ENCODE results near the gene IGF2R. TPM values are rescaled to one million over a fixed set of nuclear protein-coding genes. Genes with fewer than 3 reads are reported as not detected.
A peak's percentile ranks its signal among the peaks of the same experiment; 100 is the strongest.

IGF2R gene
- total RNA-seq, 1 donor from 2014 or later, result 161 TPM

DNA sequence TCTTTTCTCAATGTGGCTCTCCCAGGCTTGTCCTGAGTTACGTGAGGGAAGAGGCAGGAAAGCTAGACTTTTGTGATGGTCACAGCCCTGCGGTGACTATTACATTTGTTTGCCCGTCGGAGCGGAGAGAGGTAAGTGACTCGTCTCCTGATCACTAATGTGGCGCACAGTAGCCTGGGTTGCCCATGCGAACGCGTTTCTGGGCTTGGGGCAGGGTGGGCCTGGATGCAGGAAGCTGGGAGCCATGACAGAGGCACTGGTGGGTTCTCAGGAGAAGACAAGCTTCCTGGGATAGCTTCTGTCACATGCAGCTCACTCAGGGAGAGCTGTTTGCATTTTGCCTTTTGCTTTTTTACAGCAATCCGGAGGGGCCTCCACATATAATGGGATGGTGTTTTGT, 60.6 kb downstream of the IGF2R start:
- H3K27me3 ChIP-seq (ENCODE audit: control insufficient read depth in 3 of 3, insufficient read depth in 3 of 3, low read length in 3 of 3), result no peaks in the 10 kb centered on the region
- peak overlapping the region; percentile 66 for H3K27ac ChIP-seq (ENCODE audit: low read depth, low read length)

GRCh38 chr6:160030103-160030502, 61.2 kb downstream of the IGF2R start:
- Histone ChIP-seq H3K36me3 (ENCODE audit: control insufficient read depth in 3 of 3, insufficient read depth in 3 of 3, low read length in 3 of 3) (peaks cover 42 to 51% (median 43%) of the 10 kb centered on the region in 3 donors), H3K4me3 (ENCODE audit: low read length in 3 of 3) (no peak overlapping the region)

More for the DNA sequence above, 60.6 kb downstream of the IGF2R start:
- H3K4me3 ChIP-seq (ENCODE audit: low read length in 3 of 3), result no peak overlapping the region
- H3K36me3 ChIP-seq (ENCODE audit: control insufficient read depth in 3 of 3, insufficient read depth in 3 of 3, low read length in 3 of 3), result peaks cover 37 to 45% (median 41%) of the 10 kb centered on the region in 3 donors
- peak overlapping the region in 1 of 3 donors; percentile 62 for H3K9ac ChIP-seq (ENCODE audit: low read depth in 1 of 3, low read length in 3 of 3)
- H3K9me3 ChIP-seq (ENCODE audit: control insufficient read depth in 3 of 3, low read length in 3 of 3), result no peaks in the 10 kb centered on the region
- peaks cover 36 to 40% (median 40%) of the 10 kb centered on the region in 3 donors for H3K4me1 ChIP-seq (ENCODE audit: control insufficient read depth in 3 of 3, insufficient read depth in 3 of 3, low read length in 3 of 3)

GRCh38 chr6:160031442-160031841, 62.6 kb downstream of the IGF2R start:
- H3K9ac ChIP-seq (ENCODE audit: low read depth in 1 of 3, low read length in 3 of 3), result no peak overlapping the region
- no peak overlapping the region for H3K4me3 ChIP-seq (ENCODE audit: low read length in 3 of 3)
- no peak overlapping the region for H3K27ac ChIP-seq (ENCODE audit: low read depth, low read length)
- H3K27me3 ChIP-seq (ENCODE audit: control insufficient read depth in 3 of 3, insufficient read depth in 3 of 3, low read length in 3 of 3), result no peaks in the 10 kb centered on the region
- peaks cover 49 to 56% (median 53%) of the 10 kb centered on the region in 3 donors for H3K4me1 ChIP-seq (ENCODE audit: control insufficient read depth in 3 of 3, insufficient read depth in 3 of 3, low read length in 3 of 3)
- peaks cover 54 to 59% (median 55%) of the 10 kb centered on the region in 3 donors for H3K36me3 ChIP-seq (ENCODE audit: control insufficient read depth in 3 of 3, insufficient read depth in 3 of 3, low read length in 3 of 3)
- H3K9me3 ChIP-seq (ENCODE audit: control insufficient read depth in 3 of 3, low read length in 3 of 3), result no peaks in the 10 kb centered on the region

More at GRCh38 chr6:160030103-160030502, 61.2 kb downstream of the IGF2R start:
- peak overlapping the region; percentile 66 for H3K27ac ChIP-seq (ENCODE audit: low read depth, low read length)
- H3K9me3 ChIP-seq (ENCODE audit: control insufficient read depth in 3 of 3, low read length in 3 of 3), result no peaks in the 10 kb centered on the region
- peaks cover 36 to 43% (median 40%) of the 10 kb centered on the region in 3 donors for H3K4me1 ChIP-seq (ENCODE audit: control insufficient read depth in 3 of 3, insufficient read depth in 3 of 3, low read length in 3 of 3)
- H3K9ac ChIP-seq (ENCODE audit: low read depth in 1 of 3, low read length in 3 of 3), result peak overlapping the region in 2 of 3 donors; percentile 19 to 24
- H3K27me3 ChIP-seq (ENCODE audit: control insufficient read depth in 3 of 3, insufficient read depth in 3 of 3, low read length in 3 of 3), result no peaks in the 10 kb centered on the region

GRCh38 chr6:160031871-160032270, 63.0 kb downstream of the IGF2R start:
- Histone ChIP-seq H3K9ac (ENCODE audit: low read depth in 1 of 3, low read length in 3 of 3) (no peak overlapping the region), H3K27me3 (ENCODE audit: control insufficient read depth in 3 of 3, insufficient read depth in 3 of 3, low read length in 3 of 3) (no peaks in the 10 kb centered on the region), H3K4me1 (ENCODE audit: control insufficient read depth in 3 of 3, insufficient read depth in 3 of 3, low read length in 3 of 3) (peaks cover 50 to 55% (median 53%) of the 10 kb centered on the region in 3 donors), H3K4me3 (ENCODE audit: low read length in 3 of 3) (no peak overlapping the region), H3K27ac (ENCODE audit: low read depth, low read length) (no peak overlapping the region), H3K36me3 (ENCODE audit: control insufficient read depth in 3 of 3, insufficient read depth in 3 of 3, low read length in 3 of 3) (peaks cover 51 to 54% (median 54%) of the 10 kb centered on the region in 3 donors), H3K9me3 (ENCODE audit: control insufficient read depth in 3 of 3, low read length in 3 of 3) (no peaks in the 10 kb centered on the region)

DNA sequence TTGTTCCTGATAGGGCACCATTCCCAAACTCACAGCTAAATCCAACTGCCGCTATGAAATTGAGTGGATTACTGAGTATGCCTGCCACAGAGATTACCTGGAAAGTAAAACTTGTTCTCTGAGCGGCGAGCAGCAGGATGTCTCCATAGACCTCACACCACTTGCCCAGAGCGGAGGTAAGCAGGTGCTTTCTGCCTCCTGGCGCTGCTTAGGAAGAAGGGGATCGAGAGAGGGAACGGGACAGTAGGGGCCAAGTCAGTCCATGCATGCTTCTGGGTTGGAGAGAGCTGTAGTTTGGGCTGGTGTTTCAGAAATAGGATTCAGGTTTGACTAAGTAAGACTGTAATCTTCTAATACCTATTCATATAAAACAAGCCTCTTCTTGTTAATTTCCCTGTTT, 63.7 kb downstream of the IGF2R start:
- Histone ChIP-seq H3K27me3 (ENCODE audit: control insufficient read depth in 3 of 3, insufficient read depth in 3 of 3, low read length in 3 of 3) (no peaks in the 10 kb centered on the region), H3K9ac (ENCODE audit: low read depth in 1 of 3, low read length in 3 of 3) (no peak overlapping the region), H3K9me3 (ENCODE audit: control insufficient read depth in 3 of 3, low read length in 3 of 3) (no peaks in the 10 kb centered on the region), H3K4me3 (ENCODE audit: low read length in 3 of 3) (no peak overlapping the region), H3K27ac (ENCODE audit: low read depth, low read length) (no peak overlapping the region), H3K36me3 (ENCODE audit: control insufficient read depth in 3 of 3, insufficient read depth in 3 of 3, low read length in 3 of 3) (peaks cover 49 to 50% (median 50%) of the 10 kb centered on the region in 3 donors), H3K4me1 (ENCODE audit: control insufficient read depth in 3 of 3, insufficient read depth in 3 of 3, low read length in 3 of 3) (peaks cover 48 to 52% (median 51%) of the 10 kb centered on the region in 3 donors)

DNA sequence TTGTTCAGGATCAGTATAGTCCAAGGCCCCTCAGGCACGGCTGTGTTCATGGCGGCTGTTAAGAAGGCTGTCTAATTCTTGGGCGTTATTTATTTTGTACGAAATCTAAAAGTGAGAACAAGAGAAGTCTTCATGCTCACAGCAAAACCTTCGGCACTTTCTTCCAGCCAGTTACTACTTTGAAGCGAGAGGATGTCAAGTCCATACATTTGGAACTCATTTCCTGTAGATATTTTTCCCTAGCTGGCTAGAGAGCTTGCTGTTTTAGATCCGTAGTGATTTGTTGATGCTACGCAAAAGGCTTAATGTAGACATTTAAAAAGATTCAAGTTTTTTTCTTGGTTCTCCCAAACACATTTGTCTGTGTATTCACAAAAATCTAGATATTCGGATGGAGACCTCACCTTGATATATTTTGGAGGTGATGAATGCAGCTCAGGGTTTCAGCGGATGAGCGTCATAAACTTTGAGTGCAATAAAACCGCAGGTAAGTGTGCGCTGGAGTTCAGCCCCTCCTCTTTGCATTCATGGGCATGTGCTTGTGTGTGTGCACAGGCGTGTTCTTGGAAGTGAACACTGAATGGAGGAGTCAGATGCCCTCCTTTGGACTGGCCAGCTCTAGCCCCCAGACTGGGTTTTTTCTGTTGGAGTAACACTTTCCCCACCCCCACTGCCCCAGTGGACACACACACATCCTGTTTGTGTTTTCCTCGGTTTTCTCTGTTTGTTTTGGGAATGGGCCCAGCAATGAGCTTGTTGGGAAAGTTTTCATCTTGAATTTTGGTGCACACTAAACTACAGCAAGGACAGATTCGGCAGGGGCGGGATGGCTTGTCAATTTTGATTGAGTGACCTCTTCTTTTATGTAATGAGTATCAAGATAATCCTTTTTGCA, 65.4 kb downstream of the IGF2R start:
- no peak overlapping the region for H3K9ac ChIP-seq (ENCODE audit: low read depth in 1 of 3, low read length in 3 of 3)
- H3K27ac ChIP-seq (ENCODE audit: low read depth, low read length), result no peak overlapping the region
- H3K9me3 ChIP-seq (ENCODE audit: control insufficient read depth in 3 of 3, low read length in 3 of 3), result no peaks in the 10 kb centered on the region
- H3K36me3 ChIP-seq (ENCODE audit: control insufficient read depth in 3 of 3, insufficient read depth in 3 of 3, low read length in 3 of 3), result peaks cover 43 to 46% (median 44%) of the 10 kb centered on the region in 3 donors
- no peak overlapping the region for H3K4me3 ChIP-seq (ENCODE audit: low read length in 3 of 3)
- no peaks in the 10 kb centered on the region for H3K27me3 ChIP-seq (ENCODE audit: control insufficient read depth in 3 of 3, insufficient read depth in 3 of 3, low read length in 3 of 3)
- H3K4me1 ChIP-seq (ENCODE audit: control insufficient read depth in 3 of 3, insufficient read depth in 3 of 3, low read length in 3 of 3), result peaks cover 38 to 48% (median 43%) of the 10 kb centered on the region in 3 donors

GRCh38 chr6:160035241-160035640, 66.4 kb downstream of the IGF2R start:
- H3K27ac ChIP-seq (ENCODE audit: low read depth, low read length), result peak overlapping the region; percentile 63
- no peak overlapping the region for H3K4me3 ChIP-seq (ENCODE audit: low read length in 3 of 3)
- peaks cover 29 to 39% (median 35%) of the 10 kb centered on the region in 3 donors for H3K4me1 ChIP-seq (ENCODE audit: control insufficient read depth in 3 of 3, insufficient read depth in 3 of 3, low read length in 3 of 3)
- no peaks in the 10 kb centered on the region for H3K9me3 ChIP-seq (ENCODE audit: control insufficient read depth in 3 of 3, low read length in 3 of 3)
- peaks cover 43 to 46% (median 44%) of the 10 kb centered on the region in 3 donors for H3K36me3 ChIP-seq (ENCODE audit: control insufficient read depth in 3 of 3, insufficient read depth in 3 of 3, low read length in 3 of 3)
- no peak overlapping the region for H3K9ac ChIP-seq (ENCODE audit: low read depth in 1 of 3, low read length in 3 of 3)
- H3K27me3 ChIP-seq (ENCODE audit: control insufficient read depth in 3 of 3, insufficient read depth in 3 of 3, low read length in 3 of 3), result no peaks in the 10 kb centered on the region

- H3K36me3 ChIP-seq (ENCODE audit: control insufficient read depth in 3 of 3, insufficient read depth in 3 of 3, low read length in 3 of 3), result peaks cover 46 to 51% (median 47%) of the 10 kb centered on the region in 3 donors
Observed at GRCh38 chr6:160035693-160036330, 66.9 kb downstream of the IGF2R start.

GRCh38 chr6:160036331-160036695, 67.4 kb downstream of the IGF2R start:
- Histone ChIP-seq H3K27ac (ENCODE audit: low read depth, low read length) (peak overlapping the region; percentile 63), H3K27me3 (ENCODE audit: control insufficient read depth in 3 of 3, insufficient read depth in 3 of 3, low read length in 3 of 3) (no peaks in the 10 kb centered on the region), H3K4me3 (ENCODE audit: low read length in 3 of 3) (peak overlapping the region in 1 of 3 donors; percentile 11), H3K4me1 (ENCODE audit: control insufficient read depth in 3 of 3, insufficient read depth in 3 of 3, low read length in 3 of 3) (peaks cover 25 to 36% (median 27%) of the 10 kb centered on the region in 3 donors), H3K9me3 (ENCODE audit: control insufficient read depth in 3 of 3, low read length in 3 of 3) (no peaks in the 10 kb centered on the region), H3K36me3 (ENCODE audit: control insufficient read depth in 3 of 3, insufficient read depth in 3 of 3, low read length in 3 of 3) (peaks cover 51 to 55% (median 51%) of the 10 kb centered on the region in 3 donors), H3K9ac (ENCODE audit: low read depth in 1 of 3, low read length in 3 of 3) (peak overlapping the region in 1 of 3 donors; percentile 36)

More at GRCh38 chr6:160035693-160036330, 66.9 kb downstream of the IGF2R start:
- Histone ChIP-seq H3K9me3 (ENCODE audit: control insufficient read depth in 3 of 3, low read length in 3 of 3) (no peaks in the 10 kb centered on the region), H3K27ac (ENCODE audit: low read depth, low read length) (peak overlapping the region; percentile 63), H3K9ac (ENCODE audit: low read depth in 1 of 3, low read length in 3 of 3) (no peak overlapping the region), H3K4me1 (ENCODE audit: control insufficient read depth in 3 of 3, insufficient read depth in 3 of 3, low read length in 3 of 3) (peaks cover 23 to 33% (median 30%) of the 10 kb centered on the region in 3 donors), H3K4me3 (ENCODE audit: low read length in 3 of 3) (peak overlapping the region in 1 of 3 donors; percentile 11), H3K27me3 (ENCODE audit: control insufficient read depth in 3 of 3, insufficient read depth in 3 of 3, low read length in 3 of 3) (no peaks in the 10 kb centered on the region)
